Measurements from ENCODE around the gene G6PD.
"Not testable (repeated sequence)": the region's sequence is repeated elsewhere in the genome, so short reads cannot be mapped to it uniquely, and the experiment has no call there.

The G6PD gene

DNA sequence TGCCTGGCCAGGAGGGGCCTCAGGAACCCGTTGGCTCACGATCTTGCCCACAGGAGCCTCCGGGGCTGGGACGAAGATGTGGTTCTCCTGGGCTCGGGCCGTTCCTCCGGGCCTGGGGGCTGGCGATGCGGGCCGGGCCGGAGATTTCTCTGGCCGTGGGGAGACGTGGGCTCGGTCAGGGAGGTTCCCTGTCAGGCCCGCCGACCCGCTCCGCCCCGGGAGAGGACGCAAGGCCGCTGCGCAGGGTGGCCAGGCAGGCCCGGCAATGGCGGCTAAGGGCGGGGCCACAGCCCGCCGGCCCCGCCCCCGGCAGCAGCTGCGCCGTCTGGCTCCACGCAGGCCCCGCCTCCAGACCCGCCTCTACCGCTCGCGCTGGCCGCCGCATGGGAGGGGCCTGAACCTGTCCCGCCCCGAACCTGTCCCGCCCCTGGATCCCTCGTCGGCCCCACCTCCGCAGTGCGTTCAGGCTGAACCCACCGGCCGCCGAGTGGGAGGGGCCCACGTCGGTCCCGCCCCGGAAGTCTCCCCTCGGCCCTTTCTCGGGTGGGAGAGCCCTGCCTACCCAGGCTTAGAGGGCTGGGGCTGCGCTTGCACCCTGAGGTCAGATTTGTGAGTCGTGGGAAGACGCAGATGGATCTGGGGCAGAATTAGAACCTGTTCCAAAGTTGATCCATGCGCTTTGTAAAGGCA lies 30.5 kb downstream of the G6PD start, which contains the start of gene FAM3A:
FAM3A (minus strand) TSS at position 267 of the 690 bp plus-strand sequence. CDS start 460 bp downstream, outside the sequence.
- H3K4me3 ChIP-seq (ENCODE audit: low read depth, low read length): peak within 1 kb of the TSS; percentile 57

DNA sequence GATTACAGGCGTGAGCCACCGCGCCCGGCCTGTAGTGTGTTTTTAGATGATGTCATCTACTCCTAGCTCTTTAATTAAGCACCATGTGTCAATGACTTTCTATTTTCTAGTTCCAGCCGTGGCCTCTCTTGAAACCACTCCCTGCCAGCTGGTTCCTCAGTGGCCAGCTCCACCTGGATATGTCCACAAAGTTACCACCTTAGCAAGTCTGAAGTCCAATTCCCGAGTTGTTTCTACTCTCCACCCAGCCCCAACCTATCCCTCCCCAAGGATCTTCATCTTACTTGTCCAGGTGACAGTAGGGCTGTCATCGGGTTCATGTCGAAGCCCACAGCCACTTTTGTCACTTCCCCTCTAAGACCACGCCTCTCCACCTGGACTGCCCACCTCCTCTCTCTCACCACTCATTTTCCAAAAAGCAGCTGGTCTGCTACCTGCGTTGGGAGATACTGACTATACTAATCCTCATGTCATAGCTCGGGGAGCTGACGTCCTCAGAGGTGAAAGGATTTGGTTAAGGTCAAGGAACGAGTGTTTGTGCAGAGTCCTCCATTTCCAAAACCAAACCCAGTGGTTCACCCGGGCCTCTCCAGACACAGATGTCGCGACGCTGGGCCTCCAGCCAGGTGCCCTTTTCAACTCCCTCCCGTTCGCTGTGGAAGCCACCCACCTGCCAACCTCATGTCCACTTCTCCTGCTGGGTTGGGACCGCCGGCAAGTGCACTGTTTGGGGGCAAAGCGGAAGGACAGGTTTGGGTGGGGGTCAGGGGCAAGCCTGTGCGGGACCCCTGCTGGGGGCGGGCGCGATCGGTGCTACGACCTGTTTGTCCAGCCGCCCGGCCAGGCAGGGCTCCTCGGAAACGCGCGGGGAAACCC lies 31.3 kb downstream of the G6PD start:
- peak overlapping the region; percentile 57 for H3K4me3 ChIP-seq (ENCODE audit: low read depth, low read length)

DNA sequence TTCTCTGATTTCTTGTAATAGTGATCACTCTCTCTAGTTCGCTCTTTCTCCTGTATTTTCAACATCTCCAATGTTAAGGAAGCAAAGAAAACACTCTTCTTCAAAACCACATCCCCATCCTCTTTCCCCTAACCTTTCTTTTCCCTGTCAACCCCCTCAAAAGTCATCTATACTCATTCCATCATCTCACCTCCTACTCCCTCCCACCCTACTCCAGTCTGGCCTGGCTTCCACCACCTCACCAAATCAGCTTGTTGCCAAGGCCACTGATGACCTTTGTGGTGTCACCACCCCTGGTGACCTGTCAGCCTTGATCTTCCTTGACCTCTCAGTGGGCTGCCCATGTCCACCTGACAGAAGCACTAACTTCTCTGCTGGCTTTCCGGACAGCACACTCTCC lies 32.9 kb downstream of the G6PD start:
- H3K4me3 ChIP-seq (ENCODE audit: low read depth, low read length): no peak overlapping the region

DNA sequence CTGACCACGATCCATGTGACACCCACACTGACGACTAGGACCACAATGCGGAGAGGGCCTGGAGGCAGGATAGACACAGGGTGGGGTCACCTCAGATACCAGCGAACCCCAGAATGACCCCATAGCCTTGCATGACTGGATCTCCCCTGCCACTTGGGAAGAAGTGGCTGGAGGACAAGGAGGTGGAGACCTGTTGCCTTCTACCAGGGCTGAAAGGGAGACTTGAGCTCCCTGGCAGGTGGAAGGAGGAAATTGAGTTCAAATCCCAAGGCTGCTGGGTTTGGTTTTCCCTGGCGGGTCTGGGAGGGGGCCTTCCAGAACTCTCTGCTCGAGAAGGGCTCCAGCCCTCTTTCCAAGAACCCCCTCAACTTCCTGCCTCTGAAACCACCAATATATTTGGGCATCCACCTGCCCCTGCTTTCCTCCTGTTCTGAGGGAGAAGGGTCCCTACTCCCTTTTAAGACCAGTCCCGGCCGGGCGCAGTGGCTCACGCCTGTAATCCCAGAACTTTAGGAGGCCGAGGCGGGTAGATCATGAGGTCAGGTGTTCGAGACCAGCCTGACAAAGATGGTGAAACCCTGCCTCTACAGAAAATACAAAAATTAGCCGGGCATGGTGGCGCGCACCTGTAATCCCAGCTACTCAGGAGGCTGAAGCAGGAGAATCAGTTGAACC lies 33.6 kb downstream of the G6PD start:
- no peak overlapping the region for H3K4me3 ChIP-seq (ENCODE audit: low read depth, low read length)

DNA sequence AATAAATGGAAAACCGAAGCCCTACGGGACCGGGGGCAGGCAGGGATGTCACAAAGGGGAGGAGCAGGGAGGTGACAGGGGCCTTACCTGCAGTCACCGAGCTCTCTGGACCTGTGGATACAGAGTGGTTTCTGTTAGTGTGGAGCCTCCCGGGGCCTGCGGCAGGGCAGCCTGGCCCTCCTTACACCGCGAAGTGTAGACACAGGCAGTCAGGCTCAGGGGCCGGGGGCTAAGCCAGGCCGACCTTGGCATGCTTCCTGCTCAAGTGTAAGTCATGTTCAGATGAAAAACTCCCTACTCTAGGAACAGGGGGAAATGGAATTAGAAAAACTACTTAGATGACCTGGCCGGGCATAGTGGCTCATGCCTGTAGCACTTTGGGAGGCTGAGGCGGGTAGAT lies 34.9 kb downstream of the G6PD start:
- no peak overlapping the region for H3K4me3 ChIP-seq (ENCODE audit: low read depth, low read length)

DNA sequence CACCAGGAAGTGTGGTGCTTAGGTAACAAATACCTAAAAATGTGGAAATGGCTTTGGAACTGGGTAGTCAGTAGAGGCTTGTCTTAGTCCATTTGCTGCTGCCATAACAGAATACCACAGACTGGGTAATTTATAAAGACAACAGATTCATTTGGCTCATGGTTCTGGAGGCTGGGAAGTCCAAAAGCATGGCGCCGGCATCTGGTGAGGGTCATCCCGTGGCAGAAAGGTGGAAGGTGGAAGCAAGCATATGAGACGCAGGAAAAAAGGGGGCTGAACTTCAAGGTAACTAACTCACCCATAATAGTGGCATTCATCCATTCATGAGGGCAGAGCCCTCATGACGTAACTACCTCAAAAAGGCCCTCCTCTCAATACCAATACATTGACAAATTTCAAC lies 37.2 kb downstream of the G6PD start:
- H3K4me3 ChIP-seq (ENCODE audit: low read depth, low read length): no peak overlapping the region

DNA sequence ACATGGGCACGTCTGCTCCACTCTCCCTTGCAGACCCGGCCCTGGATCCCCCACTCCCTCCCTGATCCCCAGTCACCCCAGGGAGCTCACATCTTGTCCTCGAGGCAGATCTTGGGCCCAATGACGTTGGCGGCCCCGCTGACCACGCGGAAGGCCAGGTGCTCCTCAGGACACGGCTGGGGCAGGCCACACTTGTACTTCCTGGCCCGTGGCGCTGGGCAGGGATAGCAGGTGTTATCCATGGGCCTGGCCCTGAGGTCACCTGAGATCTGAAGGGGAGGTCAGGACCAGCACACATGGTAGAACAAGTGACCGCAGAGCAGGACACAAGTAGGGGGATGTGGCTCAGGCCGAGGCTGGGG lies 38.3 kb downstream of the G6PD start:
- no peak overlapping the region for H3K4me3 ChIP-seq (ENCODE audit: low read depth, low read length)

DNA sequence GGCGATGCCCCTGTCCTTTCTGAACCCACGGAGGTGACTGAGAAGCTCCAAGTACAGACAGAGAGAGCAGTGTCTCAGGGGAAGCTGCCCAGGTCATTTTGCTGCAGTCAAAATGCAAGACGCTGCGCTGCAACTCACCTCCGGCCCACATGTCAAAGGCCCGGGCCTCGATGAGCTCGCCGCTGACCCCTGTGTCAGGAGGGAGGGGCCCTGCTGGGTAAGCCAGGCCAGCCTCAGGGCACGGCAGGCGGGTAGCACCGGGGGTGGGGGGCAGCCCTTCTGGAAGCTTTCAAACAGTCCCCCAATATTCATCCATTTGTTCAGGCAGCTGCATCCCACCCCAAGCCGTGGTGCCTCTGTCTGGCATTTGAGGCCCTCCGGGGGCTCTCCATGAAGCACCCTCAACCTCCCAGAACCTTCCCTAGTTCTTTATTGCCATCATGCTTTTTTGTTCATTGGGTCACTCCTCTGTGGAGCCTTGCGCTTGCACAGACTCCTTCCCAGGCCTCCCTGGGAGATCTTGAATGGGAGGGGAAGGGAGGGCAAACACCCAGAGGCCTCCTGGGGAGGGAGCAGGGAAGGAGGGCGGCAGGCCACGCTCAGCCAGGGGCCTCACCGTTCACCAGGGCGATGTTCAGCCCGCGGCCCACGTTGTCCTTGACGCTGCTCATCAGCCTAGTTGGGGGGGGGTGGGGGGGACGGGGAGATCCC lies 38.8 kb downstream of the G6PD start:
- H3K4me3 ChIP-seq (ENCODE audit: low read depth, low read length): no peak overlapping the region

DNA sequence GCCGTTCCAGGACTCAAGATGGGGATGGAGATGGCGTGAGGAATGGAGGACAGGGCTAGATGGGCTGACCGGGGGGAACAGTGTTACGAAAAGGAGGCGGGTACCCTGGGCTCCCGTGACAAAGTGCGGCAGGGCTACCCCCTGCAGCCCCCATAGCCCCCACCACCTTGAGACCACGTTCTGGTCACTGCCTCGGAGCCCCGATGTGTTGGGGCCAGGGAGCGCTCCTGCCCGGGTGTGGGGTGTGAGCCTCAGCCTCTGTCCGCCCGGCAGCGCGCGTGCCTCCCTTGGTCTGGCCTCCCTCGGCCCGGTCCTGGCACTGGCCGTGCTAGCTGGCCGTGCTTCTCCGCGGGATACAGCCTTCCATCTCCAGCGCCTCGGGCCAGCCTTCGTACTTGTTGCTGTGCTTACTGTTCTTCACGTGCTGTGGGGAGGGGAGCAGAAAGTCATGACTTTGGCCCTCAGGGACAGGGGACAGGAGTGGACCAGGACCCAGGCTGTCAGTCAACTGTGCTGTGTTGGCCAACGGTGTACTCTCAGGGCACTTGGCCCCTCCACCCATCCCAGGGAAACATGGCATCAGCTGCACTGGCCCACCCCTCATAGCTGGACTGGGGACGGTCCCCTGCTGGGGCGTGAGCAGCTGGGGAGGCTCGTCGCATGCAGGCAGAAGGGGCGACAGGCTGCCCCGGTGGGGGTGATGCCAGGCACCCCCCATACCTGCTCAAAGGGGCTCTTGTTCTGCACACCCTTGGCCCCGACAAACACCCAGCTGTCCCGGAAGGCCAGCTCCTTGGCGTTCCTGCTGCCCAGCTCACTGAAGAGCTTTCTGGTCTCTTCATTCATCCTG lies 39.9 kb downstream of the G6PD start:
- no peak overlapping the region for H3K4me3 ChIP-seq (ENCODE audit: low read depth, low read length)

DNA sequence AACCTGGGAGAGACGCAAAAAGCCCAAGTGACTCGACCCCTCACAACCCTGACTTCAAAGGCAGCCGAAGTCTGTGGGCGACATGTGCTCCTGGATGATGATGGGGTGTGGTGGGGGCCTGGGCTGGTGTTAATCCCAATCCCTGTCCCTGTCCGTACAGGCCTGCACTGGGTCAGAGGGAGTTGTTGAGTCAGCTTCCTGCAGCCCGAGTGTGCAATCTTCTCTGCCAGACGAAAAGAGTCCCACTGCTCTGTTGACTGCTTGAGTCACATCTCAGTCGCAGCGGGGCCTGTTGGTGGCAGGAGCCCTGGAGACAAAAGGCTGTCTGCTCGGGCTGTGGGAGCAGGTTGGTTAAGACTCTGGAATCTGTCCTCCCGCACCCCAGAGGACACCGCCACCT lies 40.9 kb downstream of the G6PD start:
- no peak overlapping the region for H3K4me3 ChIP-seq (ENCODE audit: low read depth, low read length)

DNA sequence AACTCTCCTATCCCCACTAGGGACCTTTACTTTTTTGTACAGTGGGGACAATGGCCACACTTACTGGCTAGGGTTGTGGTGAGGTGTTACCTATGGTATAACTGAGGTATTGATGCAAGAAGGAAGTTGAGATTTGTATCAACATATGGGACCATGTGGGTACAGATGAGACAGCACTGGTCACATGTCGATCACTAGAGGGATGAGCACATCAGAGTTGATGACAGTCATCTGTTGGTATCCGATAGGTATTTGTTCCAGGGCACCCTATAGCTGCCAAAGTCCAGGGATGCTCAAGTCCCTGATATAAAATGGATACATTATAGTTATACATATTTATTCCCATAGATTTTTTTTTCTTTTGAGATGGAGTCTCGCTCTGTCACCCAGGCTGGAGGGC lies 43.7 kb downstream of the G6PD start:
- no peak overlapping the region for H3K4me3 ChIP-seq (ENCODE audit: low read depth, low read length)

DNA sequence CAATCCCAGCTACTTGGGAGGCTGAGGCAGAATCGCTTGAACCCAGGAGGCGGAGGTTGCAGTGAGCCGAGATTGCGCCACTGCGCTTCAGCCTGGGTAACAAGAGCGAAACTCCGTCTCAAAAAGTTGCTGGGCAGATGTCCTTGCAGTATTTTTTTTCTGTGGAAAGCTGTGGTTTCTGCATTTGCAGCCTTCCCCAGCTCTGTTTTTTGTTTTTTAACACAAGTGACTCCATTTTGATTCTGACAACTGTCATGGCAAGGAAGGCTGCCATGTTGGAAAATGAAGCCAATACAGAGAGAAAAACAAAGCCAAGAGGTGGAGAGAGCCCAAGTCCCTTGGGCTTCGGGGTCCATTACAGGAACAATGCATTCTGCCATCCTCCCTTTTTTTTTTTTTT lies 44.5 kb downstream of the G6PD start:
- H3K4me3 ChIP-seq (ENCODE audit: low read depth, low read length): no peak overlapping the region

DNA sequence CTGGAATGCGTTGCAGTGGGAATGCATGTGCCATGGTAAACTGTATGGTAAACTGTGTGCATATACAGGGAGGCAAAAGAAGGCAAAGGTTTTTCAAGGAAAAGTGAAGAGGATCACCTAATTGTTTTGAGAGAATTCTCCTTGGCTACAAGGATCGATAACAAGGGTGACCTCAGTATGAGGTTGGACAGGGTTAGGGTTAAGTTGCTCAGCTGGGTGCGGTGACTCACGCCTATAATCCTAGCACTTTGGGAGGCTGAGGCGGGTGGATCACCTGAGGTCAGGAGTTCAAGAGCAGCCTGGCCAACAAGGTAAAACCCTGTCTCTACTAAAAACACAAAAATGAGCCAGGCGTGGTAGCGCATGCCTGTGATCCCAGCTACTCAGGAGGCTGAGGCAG lies 45.2 kb downstream of the G6PD start:
- H3K4me3 ChIP-seq (ENCODE audit: low read depth, low read length): not testable (repeated sequence)

DNA sequence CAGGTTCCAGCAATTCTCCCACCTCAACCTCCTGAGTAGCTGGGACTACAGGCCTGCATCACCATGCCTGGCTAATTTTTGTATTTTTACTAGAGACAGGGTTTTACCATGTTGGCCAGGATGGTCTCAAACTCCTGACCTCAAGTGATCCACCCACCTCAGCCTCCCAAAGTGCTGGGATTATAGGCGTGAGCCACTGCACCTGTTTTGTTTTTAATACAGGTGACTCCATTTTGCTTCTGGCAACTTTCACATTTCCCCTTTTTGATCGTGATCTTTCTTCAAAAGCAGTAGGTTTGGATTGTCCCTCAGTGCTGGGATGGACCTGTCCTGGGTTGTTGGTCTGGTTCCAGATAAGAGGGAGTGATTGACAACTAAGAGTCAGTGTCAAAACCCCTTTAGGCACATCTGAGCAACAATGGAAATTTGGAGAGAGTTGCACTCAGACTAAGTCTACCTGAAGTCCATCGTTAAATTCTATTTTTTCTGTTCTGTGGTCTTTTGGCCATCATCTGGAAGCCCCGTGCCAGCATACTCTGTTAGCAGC lies 50.0 kb downstream of the G6PD start:
- H3K4me3 ChIP-seq (ENCODE audit: low read depth, low read length): not testable (repeated sequence)

DNA sequence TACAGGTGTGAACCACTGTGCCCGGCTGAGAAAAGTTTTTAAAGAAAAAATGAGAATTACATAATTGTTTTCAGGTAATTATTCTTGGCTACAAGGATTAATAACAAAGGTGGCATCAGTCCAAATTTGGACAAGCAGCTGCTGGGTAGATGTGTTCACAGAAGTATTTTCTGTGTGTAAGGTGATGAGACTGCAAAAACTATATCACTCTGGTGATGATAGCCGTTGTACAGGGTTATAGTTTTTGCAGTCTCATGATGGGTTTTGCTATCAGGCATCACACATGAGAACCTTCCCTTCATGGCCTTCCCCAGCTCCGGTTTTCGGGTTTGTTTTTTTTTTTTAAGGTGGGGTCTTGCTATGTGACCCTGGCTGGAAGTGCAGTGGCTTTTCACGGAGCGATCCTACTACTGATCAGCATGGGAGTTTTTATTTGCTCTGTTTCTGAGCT lies 51.1 kb downstream of the G6PD start:
- H3K4me3 ChIP-seq (ENCODE audit: low read depth, low read length): no peak overlapping the region

DNA sequence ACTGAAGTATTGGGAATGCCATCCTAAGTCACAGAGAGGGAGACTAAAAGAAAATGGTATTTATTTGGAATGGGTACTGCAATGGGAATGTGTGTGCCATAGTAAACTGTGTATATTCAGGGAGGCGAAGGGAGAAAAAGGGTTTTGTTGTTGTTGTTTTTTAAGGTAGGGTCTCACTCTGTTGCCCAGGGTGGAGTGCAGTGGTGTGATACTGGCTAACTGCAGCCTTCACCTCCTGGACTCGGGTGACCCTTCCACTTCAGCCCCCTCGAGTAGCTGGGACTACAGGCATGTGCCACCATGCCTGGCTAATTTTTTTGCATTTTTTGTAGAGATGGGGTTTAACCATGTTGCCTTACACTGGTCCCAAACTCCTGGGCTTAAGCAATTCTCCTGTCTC lies 51.9 kb downstream of the G6PD start:
- no peak overlapping the region for H3K4me3 ChIP-seq (ENCODE audit: low read depth, low read length)

DNA sequence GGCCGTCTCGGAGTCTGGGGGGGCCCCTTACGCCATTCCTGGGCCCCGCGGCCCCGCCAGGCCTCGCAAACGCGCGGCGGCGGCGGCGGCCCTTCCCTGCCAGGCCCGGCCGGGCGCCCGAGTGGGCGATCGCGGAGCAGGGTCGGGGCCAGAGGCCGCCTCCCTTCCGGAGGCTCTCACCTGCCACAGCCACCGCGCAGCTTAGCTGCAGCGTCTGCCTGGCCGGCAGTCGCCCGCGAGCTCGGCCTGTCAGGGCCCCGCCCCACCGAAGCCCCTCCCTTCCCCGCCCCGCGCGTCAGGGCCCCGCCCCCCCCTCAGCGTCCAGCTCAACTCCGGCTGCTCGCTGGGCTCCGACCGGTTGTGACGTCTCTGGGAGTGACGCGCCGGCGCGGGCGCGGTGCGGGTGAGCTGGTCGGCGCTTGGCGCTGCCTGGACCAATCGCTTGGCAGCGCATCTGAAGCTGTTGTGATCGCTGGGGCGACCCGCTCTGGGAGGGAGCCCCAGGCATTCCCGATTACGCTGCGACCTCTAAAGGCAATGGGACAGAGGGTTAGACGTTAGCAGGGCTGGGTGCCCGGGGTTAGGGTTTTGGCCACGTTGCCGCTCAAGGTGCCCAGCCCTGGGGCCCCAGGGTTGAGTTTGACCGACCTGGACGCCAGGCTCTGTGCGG lies 56.1 kb downstream of the G6PD start, which contains the start of gene SLC10A3:
SLC10A3 (minus strand) TSS at position 216 of the 670 bp plus-strand sequence. CDS start 1,689 bp downstream, outside the sequence.
- H3K4me3 ChIP-seq (ENCODE audit: low read depth, low read length): peak within 1 kb of the TSS; percentile 35

DNA sequence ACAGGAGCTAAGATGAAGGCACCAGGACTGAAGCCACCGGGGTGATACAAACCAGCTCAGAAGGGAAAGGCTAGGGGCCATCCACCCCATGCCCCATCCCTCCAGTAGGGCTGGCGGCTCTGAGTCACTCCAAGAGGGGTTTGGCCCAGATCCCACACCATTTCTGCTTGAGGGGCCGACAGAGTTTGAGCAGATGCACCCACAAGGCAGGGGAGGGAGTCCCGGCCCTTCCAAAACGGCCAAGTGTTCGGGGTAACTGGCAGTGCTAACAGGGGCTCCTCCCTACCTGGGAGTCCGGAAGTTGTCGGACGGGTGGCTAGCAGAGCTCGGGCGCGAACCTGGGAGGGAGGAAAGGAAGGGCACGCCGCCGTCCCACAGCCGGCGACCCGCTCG lies 56.6 kb downstream of the G6PD start:
- H3K4me3 ChIP-seq (ENCODE audit: low read depth, low read length): peak overlapping the region; percentile 35

DNA sequence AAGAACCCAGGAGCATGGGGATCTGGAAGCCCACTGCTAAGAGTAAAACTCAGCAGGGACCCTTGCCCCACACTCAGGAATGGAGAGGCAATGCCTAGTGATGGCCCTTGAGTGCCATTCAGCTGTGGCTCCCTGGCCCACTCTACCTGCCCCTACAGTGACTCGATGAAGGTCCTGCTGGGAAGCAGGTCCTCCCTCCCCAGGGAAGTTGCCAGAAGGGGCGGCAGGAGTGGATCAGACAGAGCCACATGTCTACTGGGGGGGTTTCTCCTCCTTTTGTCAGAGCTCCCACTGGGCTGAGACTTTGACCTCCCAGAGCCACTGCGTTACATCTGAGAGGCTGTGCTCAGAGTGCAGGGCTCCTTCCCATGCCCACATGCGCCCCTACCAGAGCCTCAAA lies 57.5 kb downstream of the G6PD start:
- H3K4me3 ChIP-seq (ENCODE audit: low read depth, low read length): no peak overlapping the region
